Measurements from ENCODE around the gene MKI67.

MKI67 gene

DNA sequence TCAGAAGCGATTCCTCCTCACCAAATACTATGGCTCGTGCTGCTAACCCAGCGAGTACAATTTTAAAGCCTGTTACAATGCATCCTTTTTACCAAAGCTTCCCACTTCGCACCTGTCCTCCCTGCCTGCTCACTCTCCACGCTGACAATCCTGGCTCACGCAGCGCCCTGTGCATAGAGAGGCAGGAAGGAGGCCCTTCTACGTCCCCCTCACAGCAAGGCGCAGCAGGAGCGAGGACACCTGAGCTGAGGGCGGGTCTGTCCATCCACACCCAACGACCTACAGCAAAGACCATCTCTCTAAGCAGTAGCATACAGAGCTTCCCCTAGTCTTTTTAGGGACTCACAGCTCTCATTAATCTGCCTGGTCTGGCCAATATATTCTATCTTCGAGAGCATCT lies 46.0 kb downstream of the MKI67 start:
- DNase-seq: no peak

DNA sequence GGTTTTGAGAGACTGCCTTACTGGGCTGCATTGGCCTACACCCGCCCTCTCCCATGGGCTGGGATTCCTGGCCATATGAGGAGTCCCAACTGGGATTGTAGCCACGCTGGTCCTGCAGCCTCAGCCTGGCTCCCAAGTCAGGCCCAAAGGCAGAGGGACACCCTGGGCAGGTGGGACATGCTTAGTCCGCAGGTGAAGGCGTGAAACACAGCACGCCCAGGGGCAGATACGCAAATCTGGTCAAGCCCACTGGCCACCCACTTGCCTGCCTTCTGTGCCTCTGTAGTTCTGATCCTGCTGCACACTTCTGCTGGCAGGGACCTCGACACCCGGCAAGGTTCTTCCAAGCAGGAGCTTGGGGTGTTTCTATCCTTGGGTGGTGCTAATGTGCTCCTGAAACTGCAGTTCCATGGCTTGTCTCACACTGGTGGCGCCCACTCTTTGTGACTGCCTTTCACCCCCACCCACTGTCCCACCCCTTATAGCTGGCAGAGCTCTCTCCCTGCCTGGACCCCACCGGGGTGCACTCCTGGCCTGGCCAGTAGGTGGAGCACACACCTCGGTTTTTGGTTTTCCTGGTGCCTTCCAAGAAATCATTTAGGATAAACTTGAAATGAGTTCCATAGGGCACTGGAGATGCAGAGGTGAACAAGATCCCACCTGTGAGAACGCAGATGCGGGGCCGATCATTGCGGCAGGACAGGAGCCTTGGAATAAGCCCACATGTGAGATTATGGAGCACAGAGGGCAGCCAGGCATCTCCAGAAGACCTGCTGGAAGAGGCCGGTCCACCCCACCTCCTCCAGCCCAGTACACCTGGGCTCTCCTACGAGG lies 47.9 kb downstream of the MKI67 start:
- no peak for DNase-seq

DNA sequence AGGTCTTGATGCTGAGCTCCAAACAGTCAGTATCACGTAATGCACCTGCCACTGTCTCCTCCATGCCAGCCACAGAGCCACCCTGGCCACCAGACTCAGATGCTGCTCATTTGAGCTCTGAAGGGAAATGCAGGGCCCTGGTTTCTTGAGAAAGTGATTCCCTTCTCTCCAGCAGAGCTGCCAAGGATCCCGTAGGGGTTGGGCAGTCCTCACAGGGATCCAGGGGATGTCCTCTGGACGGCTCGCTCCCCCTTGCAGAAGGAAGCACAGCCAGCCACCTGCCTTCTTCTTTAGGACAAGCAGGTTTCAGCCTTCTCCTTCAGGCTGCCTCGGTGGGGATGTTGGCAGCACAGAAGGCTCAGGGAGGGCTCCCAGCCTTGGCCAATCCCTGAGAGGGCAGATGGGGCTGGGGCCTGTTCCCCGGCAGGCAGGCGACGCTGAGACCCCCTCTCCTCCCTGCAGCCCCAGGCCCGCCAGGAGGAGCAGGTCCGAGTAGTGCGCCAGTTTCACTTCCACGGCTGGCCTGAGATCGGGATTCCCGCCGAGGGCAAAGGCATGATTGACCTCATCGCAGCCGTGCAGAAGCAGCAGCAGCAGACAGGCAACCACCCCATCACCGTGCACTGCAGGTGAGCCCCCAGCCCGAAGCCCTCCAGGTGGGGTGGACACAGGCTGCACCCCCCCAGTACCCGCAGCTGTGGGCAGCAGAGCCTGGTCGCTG lies 48.9 kb downstream of the MKI67 start:
- no peak for DNase-seq

DNA sequence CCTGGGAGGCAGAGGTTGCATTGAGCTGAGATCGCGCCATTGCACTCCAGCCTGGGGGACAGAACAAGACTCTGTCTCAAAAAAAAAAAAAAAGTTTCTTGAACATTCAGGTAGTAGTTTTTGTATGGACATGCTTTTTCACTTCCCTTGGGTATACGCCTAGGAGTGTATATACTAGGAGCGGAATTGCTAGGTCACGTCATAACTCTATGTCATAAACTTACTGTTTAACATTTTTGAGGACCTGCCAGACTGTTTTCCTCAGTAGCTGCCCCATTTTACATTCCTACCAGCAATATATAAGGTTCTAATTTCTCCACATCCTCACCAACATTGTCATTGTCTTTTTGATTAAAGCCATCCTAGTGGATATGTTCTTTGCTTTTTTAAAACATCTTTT lies 51.6 kb downstream of the MKI67 start:
- DNase-seq: no peak

DNA sequence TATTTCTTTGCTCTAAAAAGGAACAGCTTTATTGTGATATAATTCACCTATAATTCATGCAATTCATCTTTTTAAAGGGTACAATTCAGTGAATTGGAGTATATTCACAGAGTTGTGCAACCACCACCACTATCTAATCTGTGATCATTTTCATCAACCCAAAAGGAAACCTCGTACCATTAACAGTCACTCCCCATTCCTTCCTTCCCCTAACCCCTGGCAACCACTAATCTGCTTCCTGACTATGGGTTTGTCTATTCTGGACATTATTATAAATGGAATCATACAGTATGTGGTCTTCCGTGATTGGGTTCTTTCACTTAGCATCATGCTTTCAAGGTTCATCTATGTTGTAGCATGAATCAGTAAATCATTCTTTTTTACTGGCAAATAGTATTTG lies 52.3 kb downstream of the MKI67 start:
- DNase-seq: no peak

DNA sequence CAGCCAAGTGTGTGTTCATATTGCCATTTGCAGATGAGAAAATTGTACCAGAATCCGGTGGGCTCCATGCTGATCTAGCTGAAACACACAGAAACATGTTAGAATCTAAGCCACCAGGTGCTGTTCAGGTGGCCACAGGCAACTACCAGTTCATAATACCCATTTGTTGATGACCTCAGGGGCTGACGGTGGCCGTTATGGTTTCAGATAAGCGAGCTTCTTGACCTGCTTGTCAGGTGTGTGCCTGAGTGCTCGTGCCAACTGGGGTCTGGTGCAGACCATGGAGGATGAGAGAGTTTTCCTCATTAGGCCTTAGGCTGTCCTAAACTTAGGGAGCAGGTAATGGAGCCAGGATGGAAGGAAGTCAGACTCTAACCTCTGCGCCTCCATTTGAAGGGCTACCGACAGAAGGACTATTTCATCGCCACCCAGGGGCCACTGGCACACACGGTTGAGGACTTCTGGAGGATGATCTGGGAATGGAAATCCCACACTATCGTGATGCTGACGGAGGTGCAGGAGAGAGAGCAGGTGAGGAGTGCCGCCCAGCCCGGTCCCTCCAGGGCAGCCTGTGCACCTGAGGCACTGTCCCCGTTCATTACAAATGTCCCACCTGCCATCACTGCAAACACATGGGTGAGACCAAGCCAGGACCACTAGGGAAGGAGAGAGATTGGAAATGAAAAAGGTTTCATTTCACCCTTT lies 53.1 kb downstream of the MKI67 start:
- no peak for DNase-seq

DNA sequence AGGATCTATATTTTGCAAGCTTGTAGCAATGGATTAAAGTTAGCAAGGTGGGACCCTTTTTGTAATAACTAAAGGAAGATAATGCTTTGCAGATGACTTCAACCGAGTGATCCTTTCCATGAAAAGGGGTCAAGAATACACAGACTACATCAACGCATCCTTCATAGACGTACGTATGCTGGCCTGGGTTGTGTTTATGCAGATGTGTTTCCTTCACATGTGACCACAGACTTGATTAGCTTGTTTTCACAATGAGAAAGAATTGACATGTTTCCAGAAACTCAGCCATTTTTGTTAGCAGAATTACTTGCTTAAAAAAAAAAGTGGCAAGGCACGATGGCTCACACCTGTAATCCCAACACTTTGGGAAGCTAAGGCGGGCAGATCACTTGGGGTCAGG lies 54.2 kb downstream of the MKI67 start:
- DNase-seq: no peak

DNA sequence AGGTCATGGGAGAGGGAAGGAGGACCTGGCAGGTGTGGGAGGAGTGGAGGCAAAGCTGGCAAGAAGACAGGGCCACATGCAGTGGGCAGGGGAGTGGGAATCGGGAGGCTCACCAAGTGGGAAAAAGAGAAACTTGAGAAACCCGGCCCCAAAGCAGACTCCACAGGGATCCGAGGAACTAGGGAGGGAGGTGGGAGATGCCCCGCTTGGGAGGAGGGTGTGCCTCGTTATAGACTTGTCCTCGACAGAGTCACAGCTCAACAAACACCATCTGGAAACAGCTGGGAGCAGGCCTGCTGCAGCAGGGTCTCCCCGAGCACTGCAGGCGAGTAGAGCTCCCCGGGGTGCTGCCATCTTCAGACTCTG lies 54.8 kb downstream of the MKI67 start:
- DNase-seq: no peak

DNA sequence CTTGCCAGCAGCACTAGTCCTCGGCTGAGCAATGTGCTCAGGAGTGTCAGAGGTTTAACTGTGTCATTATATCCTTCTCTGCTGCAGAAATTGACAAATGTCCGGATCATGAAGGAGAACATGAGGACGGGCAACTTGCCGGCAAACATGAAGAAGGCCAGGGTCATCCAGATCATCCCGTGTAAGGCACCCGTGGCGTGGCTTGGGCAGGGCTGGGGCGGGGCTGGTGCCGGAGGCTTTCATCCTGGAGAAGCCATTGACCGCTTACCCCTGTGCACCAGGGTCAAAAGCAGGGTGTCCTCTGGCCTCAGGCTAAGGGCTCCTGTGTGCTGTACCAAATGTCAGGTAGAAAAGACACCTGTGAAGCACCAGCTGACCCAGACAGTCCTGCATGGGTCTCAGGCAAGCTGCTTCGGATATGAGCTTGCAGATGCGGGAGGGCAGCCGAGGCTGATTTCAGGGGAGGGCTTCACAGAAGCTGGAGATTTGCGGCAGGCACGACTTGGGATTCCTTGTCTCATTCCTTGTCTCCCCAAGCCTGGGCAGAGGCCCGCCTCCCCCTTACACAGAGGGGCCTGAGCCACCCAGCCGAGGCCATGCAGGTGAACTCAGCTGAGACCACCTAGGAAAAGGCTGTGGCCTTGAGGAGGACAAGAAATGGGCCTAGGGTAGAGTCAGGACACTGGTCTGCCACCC lies 55.4 kb downstream of the MKI67 start:
- no peak for DNase-seq

DNA sequence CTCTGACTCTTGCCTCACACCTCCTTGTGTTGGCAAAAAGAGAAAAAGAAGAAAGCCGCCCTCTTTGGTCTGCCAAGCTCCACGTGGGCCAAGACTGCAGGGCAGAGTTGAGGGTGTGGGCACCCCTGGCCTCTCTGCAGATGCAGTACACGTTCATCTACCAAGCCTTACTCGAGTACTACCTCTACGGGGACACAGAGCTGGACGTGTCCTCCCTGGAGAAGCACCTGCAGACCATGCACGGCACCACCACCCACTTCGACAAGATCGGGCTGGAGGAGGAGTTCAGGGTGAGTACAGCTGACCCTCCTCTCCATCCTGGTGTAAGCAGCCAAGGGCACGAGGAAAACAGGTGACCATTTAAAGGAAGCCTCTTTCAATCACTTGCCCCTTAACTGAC lies 56.1 kb downstream of the MKI67 start:
- no peak for DNase-seq

DNA sequence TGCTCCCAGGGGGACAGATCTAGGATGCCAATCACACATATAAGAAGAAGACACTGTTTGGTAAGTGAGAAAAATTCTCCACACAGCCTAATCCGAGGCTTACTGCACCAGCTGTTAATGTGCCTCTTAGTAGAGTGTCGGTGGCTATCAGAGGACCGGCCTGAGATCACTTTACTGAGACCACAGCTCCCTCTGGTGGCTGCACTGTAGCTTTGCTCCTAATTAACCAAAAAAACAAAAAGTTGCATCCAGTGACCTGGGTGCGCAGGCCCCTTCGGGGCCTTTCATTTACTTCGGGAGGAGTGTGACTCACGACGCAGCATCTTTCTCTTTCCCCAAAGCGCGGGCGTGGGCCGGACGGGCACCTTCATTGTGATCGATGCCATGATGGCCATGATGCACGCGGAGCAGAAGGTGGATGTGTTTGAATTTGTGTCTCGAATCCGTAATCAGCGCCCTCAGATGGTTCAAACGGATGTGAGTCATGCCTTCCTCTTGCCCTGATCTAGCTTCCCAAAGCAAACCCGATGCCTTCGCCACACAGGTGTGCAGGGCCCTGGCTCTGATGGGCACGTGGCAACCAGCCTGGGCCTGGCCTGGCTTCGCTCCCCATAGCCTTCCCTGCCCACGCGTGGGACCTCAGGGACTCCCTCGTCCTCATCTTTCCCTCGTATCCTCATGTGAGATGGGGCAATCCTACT lies 56.7 kb downstream of the MKI67 start:
- DNase-seq: peak; percentile 63

DNA sequence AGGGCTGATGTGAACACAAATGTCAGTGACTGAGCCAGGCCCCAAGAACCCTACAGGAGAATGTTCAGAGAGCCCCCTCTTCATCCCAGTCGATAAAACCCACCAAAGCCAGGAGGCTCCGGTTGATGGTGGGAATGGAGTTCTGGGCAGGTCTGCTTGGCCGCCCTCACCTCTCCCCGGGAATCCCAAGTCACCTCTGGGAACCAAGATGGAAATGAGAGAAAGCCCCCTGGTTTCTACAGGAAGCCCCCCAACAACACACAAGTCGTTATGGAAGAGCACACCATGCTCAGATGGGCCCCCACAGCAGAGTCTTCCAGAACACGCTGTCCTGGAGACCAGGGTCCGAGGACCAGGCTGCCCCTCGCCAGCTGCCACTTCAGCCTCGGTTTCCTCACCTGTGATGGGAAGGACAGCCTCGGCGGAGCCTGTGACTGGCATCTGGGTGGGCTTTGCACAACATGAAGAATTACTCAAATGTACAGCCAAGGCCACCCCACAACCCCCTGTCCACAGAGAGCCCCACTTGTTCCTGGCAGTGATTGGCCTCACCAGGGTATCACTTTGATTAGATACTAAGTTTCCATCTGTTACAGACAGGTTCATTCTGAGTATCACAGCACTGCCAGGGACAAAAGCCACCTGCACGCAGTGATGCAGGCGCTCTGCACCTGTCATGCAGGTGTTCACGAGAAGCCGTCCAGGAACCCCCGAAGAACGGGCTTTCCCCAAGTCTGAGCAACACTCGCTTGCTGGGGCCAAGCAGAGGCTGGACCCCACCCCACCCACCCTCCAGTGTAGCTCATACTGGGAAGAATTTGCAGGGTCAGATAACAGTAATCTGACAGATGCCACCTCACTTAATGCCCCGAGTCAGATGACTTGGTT lies 57.6 kb downstream of the MKI67 start:
- no peak for DNase-seq

DNA sequence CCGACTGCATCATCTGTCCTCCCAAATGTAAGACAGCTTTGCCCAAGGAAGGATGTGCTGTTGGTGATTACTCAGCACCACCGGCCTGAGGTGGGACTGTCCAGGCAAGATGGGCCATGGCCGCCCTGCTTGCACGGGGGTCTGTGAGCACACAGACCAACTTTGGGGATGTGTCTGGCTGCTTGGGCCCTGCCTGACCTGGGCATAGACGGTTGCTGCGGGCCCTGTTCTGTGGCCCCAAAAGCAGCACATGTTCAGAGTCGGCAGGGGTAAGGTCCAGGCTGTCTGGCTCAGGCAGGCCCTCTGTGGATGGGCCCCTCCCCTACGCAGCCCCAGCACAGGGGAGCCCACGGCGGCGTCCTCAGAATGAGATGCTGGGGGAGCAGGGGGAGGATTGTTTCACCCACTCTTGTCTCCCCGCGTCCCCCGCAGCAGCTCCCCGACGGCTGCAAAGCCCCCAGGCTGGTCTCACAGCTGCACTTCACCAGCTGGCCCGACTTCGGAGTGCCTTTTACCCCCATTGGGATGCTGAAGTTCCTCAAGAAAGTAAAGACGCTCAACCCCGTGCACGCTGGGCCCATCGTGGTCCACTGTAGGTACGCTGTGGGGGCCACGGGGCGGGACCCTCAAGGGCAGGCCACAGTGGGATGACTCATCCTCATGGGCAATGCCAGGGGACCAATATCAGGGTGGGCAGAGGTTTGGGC lies 58.4 kb downstream of the MKI67 start:
- no peak for DNase-seq

DNA sequence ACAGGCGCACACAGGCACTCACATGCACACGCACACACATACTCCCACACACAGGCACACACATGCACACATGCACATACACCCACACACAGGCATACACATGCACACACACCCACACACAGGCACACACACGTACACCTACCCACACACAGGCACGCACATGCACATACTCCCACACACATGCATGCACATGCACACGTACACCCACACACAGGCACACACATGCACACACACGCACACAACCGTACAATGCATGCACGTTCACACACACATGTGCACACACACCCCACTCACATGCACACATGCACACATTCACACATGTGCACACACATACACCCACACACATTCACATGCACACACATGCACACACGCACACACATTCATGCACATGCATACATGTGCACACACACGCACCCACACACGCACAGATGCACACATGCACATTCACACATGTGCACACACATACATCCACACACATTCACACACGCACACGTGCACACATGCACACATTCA lies 59.3 kb downstream of the MKI67 start:
- DNase-seq: no peak

DNA sequence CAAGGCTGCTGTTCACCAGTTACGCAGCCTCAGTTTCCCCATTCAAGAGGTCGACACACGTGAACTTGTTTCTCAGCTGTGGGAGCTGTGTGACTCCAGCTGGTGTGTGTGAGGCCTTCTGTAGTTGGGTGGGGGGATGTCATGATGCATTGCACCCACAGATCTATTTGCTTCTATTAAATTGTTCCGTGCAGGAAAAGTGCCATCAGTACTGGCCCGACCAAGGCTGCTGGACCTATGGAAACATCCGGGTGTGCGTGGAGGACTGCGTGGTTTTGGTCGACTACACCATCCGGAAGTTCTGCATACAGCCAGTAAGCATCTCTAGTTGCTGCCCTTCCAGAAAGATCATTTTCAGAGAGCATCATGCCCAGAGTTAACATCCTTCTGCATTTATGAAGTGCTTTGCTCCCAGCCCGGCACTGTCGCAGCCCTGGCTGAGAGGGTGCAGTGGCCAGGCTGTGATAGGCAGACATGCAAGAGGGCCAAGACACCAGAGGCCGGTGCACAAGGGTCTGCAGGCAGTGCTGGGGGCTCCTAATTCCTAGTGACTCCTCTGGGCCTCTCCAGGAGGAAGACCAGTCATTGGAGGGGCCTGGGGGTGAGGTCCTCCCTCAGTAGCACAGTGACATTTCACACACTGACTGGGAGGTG lies 60.2 kb downstream of the MKI67 start:
- no peak for DNase-seq

DNA sequence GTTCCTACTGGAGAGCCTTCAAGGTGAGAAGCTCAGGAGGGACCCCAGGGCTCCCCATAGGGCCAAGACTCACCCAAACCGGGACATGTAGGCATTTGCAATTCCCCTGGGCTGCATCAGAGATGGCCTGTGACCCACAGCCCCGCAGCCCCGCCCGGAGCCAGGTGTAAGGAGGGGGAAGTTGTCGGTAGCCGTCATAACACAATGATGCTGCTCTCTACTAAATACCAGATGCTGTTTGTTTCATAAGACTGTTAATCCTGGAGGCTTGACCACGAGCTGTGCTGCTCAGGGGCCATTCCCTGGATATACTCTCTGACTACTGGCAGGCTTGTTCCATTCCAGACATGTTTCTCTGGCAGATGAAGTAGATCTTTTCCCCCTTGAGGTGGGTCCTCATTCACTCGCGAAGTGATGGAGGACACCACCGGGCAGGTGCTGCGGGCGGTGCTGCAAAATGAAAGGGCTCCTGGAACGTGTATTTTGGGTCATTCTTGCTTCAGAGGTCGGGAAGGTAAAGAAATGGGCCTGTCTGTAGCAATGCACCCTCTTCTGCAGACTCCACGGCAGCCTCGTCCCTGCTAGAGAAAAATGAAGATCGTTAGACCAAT lies 61.1 kb downstream of the MKI67 start:
- DNase-seq: no peak

DNA sequence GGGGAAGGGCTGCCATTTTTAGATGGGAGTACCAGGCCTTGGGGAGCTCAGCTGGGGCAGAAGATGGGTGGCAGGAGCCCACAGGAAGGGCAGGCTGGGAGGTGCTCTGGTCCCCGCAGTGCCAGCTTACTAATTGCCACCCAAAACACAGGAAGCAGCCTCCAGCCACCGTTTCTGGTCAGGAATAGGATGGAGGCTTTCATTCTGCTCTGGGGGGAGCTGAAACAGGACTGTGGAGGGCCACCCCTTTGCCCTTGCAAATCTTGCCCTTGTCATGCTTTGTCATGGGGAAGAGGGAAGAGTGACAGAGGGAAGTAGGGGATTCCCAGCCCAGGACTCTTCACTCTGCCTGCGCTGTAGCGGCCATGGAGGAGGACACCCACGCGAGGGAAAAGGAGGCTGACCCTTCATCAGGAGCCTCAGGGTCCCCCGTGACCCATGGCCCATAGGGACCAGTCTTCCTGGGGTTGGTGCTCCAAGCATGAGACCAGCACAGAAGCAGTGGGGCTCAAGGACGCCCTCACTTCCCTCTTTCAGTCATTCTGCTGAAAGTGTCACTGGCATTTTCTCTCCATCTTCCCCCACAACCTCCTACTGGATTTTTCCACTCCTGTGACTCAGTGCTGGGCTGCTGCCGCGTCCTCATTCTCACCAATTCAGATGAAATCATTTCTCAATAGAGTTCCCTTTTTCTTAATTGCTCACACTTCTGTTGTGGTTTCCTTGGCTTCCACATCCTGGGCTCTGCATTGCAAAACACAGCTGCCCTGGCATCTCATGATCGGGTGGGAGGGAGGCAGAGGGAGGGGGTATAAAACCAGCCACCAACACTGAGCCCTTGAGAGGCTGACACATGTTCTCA lies 61.9 kb downstream of the MKI67 start:
- peak; percentile 56 for DNase-seq

DNA sequence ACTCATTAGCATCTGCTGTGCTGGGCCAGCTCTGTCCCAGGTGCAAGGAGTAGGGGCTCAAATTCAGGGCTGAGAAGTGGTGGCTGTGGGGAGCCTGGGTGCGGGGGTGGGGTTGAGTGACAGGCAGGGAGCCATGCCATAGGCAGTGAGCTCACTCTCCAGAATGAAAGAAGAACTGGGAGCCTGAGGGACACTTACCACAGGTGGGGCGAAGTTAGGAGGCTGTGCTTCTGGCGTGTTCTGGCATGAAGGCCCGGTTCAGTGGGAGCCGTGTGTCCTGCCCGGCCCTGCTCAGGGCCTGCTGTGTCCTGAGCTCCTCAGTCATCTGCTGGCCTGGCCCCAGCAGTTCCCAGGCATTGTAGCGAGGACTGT lies 62.5 kb downstream of the MKI67 start:
- DNase-seq: no peak

Measured in activated effector memory CD4-positive, alpha-beta T cell treated with Interleukin-2 at 50 U/mL for 16 hours (primary cell).